Large intestine (tissue), 3 donors: ENCODE measurements around the gene ZNF628. TPM values are rescaled to one million over a fixed set of nuclear protein-coding genes. Genes with fewer than 3 reads are reported as not detected.

Experiments
- DNase-seq, 2 donors: peaks; one replicate each; pipeline versions ENCODE4 v3.0.0 to v3.0.0-alpha.2; 2013
- H3K27ac ChIP-seq: one replicate; pipeline ENCODE4 v1.5.1; 2013; ENCODE audit warnings: low read length
- H3K27me3 ChIP-seq: 2 replicates; pipeline ENCODE4 v1.6.1; 2013; ENCODE audit warnings: low read length; ENCODE audit not compliant: control insufficient read depth, insufficient read depth
- H3K36me3 ChIP-seq: 2 replicates; pipeline ENCODE4 v1.6.1; 2013; ENCODE audit warnings: low read length; ENCODE audit not compliant: control insufficient read depth, insufficient read depth
- H3K4me1 ChIP-seq: one replicate; pipeline ENCODE4 v1.6.1; 2013; ENCODE audit warnings: low read length; ENCODE audit not compliant: control insufficient read depth, insufficient read depth
- H3K4me3 ChIP-seq: one replicate; pipeline ENCODE4 v1.5.1; 2013; ENCODE audit warnings: low read length
- H3K9me3 ChIP-seq: one replicate; pipeline ENCODE4 v1.6.1; 2013; ENCODE audit warnings: mild to moderate bottlenecking, low read depth, low read length, moderate library complexity; ENCODE audit not compliant: control insufficient read depth
- WGBS: methylation state at CpG from one replicate; pipeline ENCODE4 v1.1.5; 2013; ENCODE audit warnings: low lambda C conversion rate; ENCODE audit not compliant: insufficient coverage; 5-methylcytosine and 5-hydroxymethylcytosine counted together
- polyA plus RNA-seq: library from polyadenylated mRNA; unstranded; fragments of 120-200 nt; gene quantifications from one replicate; pipeline ENCODE4 v1.2.1, GENCODE V29; 2013

The ZNF628 gene
- polyA plus RNA-seq, 1 donor: 5.6 TPM

- WGBS: no CpG with 5 or more reads among the region's 2 CpGs
- DNase-seq: no peak
- Histone ChIP-seq H3K4me3 (no peak overlapping the region), H3K4me1 (peaks cover under 1% of the 10 kb centered on the region), H3K27me3 (peaks cover 21% of the 10 kb centered on the region), H3K36me3 (no peaks in the 10 kb centered on the region), H3K27ac (no peak overlapping the region), H3K9me3 (peaks cover 1% of the 10 kb centered on the region)
Observed at GRCh38 chr19:55498246-55498840, 21.9 kb downstream of the ZNF628 start.

DNA sequence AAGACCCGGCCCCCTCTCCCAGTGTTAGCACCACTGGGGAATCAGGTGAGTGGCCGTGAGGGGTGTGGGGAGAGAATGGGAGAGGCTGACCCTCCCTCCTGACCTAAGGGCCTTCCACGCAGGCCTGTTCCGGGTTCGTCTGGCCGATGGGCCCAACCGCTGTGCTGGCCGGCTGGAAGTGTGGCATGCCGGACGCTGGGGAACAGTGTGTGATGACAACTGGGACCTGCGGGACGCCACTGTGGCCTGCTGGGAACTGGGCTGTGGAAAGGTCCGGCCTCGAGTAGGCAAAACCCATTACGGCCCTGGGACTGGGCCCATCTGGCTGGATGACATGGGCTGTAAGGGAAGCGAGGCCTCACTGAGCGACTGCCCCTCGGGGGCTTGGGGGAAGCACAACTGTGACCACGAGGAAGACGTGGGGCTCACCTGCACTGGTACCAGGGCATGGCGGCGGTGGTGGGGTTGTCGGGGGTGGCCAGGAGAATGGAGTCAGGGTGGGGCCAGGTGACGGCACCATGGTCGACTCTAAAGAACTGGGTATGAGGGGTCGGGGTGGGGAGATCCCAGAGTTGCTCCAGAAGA, 24.0 kb downstream of the ZNF628 start:
- no CpG with 5 or more reads among the region's 26 CpGs for WGBS
- Histone ChIP-seq H3K36me3 (no peaks in the 10 kb centered on the region), H3K4me3 (no peak overlapping the region), H3K27ac (no peak overlapping the region), H3K4me1 (peaks cover 4% of the 10 kb centered on the region), H3K9me3 (peaks cover 10% of the 10 kb centered on the region), H3K27me3 (peaks cover 10% of the 10 kb centered on the region)
- no peak for DNase-seq

DNA sequence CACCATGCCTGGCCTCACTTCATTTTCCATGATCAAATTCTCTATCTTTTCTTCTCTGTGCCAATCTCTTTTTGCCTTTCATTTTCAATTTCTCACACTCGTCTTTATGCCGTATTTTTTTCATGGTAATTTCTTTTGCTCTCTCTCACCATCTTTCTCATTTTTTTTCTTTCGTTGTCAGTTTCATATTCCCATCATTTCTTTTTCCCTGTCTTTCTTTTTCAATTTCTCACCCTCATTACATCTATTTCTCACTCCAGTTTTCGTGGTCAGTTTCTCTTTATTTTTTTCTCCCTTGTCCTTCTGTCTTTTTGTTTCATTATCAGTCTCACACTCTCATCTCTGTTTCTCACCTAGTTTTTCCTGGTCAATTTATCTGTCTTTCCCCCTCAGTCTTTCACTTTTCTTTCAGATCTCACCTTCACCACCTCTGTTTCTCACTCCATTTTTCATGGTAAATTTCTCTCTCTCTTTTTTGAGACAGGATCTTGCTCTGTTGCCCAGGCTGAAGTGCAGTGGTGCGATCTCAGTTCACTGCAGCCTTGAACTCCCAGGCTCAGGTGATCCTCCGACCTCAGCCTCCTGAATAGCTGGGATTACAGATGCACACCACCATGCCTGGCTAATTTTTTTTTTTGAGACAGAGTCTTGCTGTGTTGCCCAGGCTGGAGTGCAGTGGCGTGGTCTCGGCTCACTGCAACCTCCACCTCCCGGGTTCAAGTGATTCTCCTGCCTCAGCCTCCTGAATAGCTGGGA, 26.0 kb downstream of the ZNF628 start:
- H3K9me3 ChIP-seq: peaks cover 10% of the 10 kb centered on the region
- no peaks in the 10 kb centered on the region for H3K36me3 ChIP-seq
- H3K4me3 ChIP-seq: no peak overlapping the region
- peaks cover 4% of the 10 kb centered on the region for H3K4me1 ChIP-seq
- H3K27ac ChIP-seq: no peak overlapping the region
- WGBS: 93% methylated on average over 4 of the region's 9 CpGs
- no peak for DNase-seq
- peaks cover 3% of the 10 kb centered on the region for H3K27me3 ChIP-seq

DNA sequence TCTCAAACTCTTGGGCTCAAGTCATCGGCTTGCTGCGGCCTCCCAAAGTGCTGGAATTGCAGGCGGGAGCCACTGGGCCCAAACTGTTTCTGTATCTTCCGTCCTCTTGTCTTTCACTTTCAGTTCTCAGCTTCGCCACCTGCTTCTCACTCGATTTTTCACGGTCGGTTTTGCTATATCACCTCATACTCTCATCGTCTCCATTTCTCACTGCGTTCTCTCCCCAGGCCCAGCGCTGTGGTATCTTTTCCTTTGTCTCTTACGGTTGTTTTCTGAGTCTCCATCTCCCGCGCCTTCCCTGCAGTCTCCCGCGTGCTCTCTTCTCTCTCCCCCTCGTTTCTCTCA, 26.7 kb downstream of the ZNF628 start:
- Histone ChIP-seq H3K27me3 (peaks cover 3% of the 10 kb centered on the region), H3K9me3 (peaks cover 10% of the 10 kb centered on the region), H3K4me1 (peaks cover 4% of the 10 kb centered on the region), H3K36me3 (no peaks in the 10 kb centered on the region), H3K4me3 (no peak overlapping the region), H3K27ac (no peak overlapping the region)
- WGBS: 79% methylated on average over 13 of the region's 17 CpGs
- no peak for DNase-seq

- H3K27ac ChIP-seq: peak overlapping the region; percentile 26
Observed at GRCh38 chr19:55503502-55504251, 27.3 kb downstream of the ZNF628 start.

DNA sequence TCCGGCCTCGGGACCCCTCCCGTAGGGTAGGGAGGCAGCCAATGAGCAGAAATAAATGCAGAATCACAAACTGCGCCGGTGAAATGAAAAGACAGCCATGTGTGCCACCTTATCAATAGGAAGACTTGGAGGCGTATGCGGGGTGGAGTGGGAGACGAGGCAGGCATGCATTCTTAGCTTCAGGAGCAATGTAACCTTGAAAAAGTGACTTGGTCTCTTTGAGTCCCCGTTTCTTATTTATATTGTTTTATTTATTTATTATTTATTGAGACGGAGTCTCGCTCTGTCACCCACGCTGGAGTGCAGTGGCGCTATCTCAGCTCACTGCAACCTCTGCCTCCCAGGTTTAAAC, 27.8 kb downstream of the ZNF628 start:
- H3K4me3 ChIP-seq: no peak overlapping the region
- peaks cover 5% of the 10 kb centered on the region for H3K27me3 ChIP-seq
- DNase-seq: no peak
- WGBS: no CpG with 5 or more reads among the region's 13 CpGs
- H3K27ac ChIP-seq: no peak overlapping the region
- H3K9me3 ChIP-seq: peaks cover 10% of the 10 kb centered on the region
- no peaks in the 10 kb centered on the region for H3K36me3 ChIP-seq
- peaks cover 4% of the 10 kb centered on the region for H3K4me1 ChIP-seq

More at GRCh38 chr19:55503502-55504251, 27.3 kb downstream of the ZNF628 start:
- Histone ChIP-seq H3K27me3 (peaks cover 3% of the 10 kb centered on the region), H3K4me3 (peak overlapping the region; percentile 35), H3K4me1 (peaks cover 4% of the 10 kb centered on the region), H3K9me3 (peaks cover 10% of the 10 kb centered on the region), H3K36me3 (no peaks in the 10 kb centered on the region)
- peak; percentile 93 for DNase-seq
- 16% methylated on average over 3 of the region's 64 CpGs for WGBS

DNA sequence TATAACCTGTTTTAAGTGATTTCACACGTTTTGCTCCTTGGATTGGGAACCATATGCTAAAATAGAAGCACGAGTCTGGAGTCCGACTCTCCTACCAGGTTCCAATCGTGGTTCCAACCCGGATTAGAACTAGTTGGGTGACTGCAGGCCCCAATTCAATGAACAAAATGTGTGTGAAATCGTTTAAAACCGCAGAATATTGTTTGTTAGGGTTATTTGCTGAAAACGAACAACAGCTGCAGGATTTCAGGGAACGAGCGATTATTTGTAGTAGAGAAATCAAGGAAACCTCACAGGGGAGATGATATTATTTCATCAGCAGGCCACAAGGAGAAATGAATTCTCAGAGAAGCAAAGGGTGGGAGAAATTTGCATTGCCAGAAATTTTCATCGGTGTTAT, 28.6 kb downstream of the ZNF628 start:
- peaks cover 10% of the 10 kb centered on the region for H3K9me3 ChIP-seq
- H3K27ac ChIP-seq: no peak overlapping the region
- no peak overlapping the region for H3K4me3 ChIP-seq
- H3K4me1 ChIP-seq: peaks cover 4% of the 10 kb centered on the region
- DNase-seq: no peak
- peaks cover 5% of the 10 kb centered on the region for H3K27me3 ChIP-seq
- WGBS: 100% methylated on average over 1 of the region's 11 CpGs
- H3K36me3 ChIP-seq: no peaks in the 10 kb centered on the region

DNA sequence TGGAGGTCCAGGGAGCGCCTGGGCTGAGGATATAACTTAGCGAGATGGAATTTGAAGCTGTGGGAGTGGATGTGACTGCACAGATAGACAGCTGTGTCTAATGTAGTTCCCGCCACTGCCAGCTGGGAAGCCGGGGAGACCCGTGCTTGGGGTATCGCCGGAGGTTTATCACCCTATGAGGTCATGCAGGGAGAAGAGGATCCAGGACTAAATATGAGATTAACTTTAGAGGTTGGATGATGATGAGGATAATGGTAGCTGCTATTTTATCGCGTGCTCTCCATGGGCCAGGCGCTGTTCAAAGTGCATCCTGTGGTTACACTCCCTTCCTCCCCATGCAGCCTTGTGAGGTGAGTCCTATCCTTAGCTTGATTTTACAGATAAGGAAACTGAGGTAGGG, 31.7 kb downstream of the ZNF628 start:
- DNase-seq: no peak

DNA sequence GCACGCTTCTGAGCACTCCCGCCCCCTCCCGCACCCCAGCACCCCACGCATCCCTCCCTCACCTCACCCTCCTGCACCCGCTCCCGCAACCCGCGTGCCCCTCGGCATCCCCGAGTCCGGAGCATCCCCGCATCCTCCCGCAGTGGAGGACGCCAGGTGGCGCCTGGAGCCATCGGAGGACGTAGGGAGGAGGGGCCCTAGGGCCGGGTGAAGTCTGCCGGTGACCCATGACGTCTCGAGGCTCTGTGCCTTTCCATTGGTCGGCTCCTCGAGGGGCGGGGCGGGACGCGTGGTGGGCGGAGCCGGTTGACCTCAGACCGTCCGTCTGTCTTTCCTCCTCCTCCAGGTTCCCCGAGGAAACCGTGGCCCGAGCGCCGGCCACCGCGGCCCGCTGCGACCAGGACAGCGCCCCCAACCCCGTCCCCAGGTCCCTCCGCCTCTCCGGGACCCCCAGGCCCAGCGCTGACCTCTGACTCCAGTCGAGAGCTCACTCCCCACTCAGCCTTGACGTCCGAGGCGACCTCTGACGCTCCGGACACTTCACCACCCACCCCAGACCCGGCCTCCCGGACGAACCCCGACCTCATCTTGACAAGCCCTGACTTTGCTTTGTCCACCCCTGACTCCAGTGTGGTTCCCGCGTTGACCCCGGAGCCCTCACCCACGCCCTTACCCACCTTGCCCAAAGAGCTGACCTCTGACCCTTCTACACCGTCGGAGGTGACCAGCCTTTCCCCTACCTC, 40.6 kb downstream of the ZNF628 start:
- Histone ChIP-seq H3K4me3 (peak overlapping the region; percentile 57), H3K4me1 (peaks cover 3% of the 10 kb centered on the region), H3K36me3 (no peaks in the 10 kb centered on the region), H3K27ac (no peak overlapping the region), H3K9me3 (no peaks in the 10 kb centered on the region), H3K27me3 (no peaks in the 10 kb centered on the region)
- peak; percentile 88 to 93 for DNase-seq
- 100% methylated on average over 1 of the region's 61 CpGs for WGBS

More for the DNA sequence above, 31.7 kb downstream of the ZNF628 start:
- no CpG with 5 or more reads among the region's 10 CpGs for WGBS
- no peak overlapping the region for H3K27ac ChIP-seq
- H3K4me3 ChIP-seq: no peak overlapping the region
- peaks cover 4% of the 10 kb centered on the region for H3K4me1 ChIP-seq
- H3K36me3 ChIP-seq: no peaks in the 10 kb centered on the region
- H3K27me3 ChIP-seq: peaks cover 14% of the 10 kb centered on the region
- H3K9me3 ChIP-seq: peaks cover 10% of the 10 kb centered on the region
